Measurements from ENCODE around the gene CCDC27. TPM values are rescaled to one million over a fixed set of nuclear protein-coding genes. Genes with fewer than 3 reads are reported as not detected.

Gene CCDC27
- total RNA-seq, 1 experiment from 2014 or later, result not detected

GRCh38 chr1:3770047-3770765 is 18.0 kb downstream of the CCDC27 start (continued):
- no peak for TF ChIP-seq CTCF (IDR thresholded peaks at IDR 0.05 in 2 of 3, conservative IDR thresholded peaks at IDR 0.05 in 1 of 3; ENCODE audit: borderline replicate concordance in 1 of 3, insufficient read depth in 1 of 3, low read depth in 2 of 3, low read length in 2 of 3)
- TF ChIP-seq ZFX (IDR thresholded peaks at IDR 0.05), result no peak
- TF ChIP-seq JUND (IDR thresholded peaks at IDR 0.05), result no peak
- TF ChIP-seq MAX (IDR thresholded peaks at IDR 0.05), result no peak
- no peak for TF ChIP-seq EZH2 (IDR thresholded peaks at IDR 0.05)
- TF ChIP-seq FOSL1 (IDR thresholded peaks at IDR 0.05; ENCODE audit: low read depth), result no peak
- no peak for TF ChIP-seq YY1 (IDR thresholded peaks at IDR 0.05; ENCODE audit: extremely low read depth, insufficient replicate concordance, low read depth, low read length)
- no peak for TF ChIP-seq POLR2A (IDR thresholded peaks at IDR 0.05; ENCODE audit: borderline replicate concordance, extremely low read depth, insufficient read depth, insufficient read length)
- TF ChIP-seq ELF1 (IDR thresholded peaks at IDR 0.05; ENCODE audit: borderline replicate concordance, low read depth), result no peak

- peak overlapping the region; percentile 49 to 60 for H3K4me3 ChIP-seq (replicated peaks in 1 of 2; ENCODE audit: low read depth in 1 of 2, low read length in 2 of 2)
- TF ChIP-seq ZBTB33 (IDR thresholded peaks at IDR 0.05; ENCODE audit: extremely low read depth, insufficient replicate concordance, low read length) (no peak), YY1 (IDR thresholded peaks at IDR 0.05; ENCODE audit: extremely low read depth, insufficient replicate concordance, low read depth, low read length) (no peak), EZH2phosphoT487 (IDR thresholded peaks at IDR 0.05; ENCODE audit: borderline replicate concordance) (no peak), ZFX (IDR thresholded peaks at IDR 0.05) (no peak)
- CTCF ChIA-PET, result no interaction called here
- DNase-seq (ENCODE audit: low read depth, low spot score), result no peak
- H3K9ac ChIP-seq (ENCODE audit: low read length), result peak overlapping the region; percentile 64
- H3K36me3 ChIP-seq (ENCODE audit: control insufficient read depth in 1 of 2, insufficient read depth in 2 of 2, low read length in 2 of 2), result no peaks in the 10 kb centered on the region
- BruUV-seq (replicated peaks), result no TSS peak
- no peak for ATAC-seq
- peak overlapping the region; percentile 87 for H3K4me2 ChIP-seq (ENCODE audit: low read length)
- no peaks in the 10 kb centered on the region for H3K9me3 ChIP-seq (ENCODE audit: control insufficient read depth in 1 of 2, insufficient read depth in 1 of 2, low read depth in 1 of 2, low read length in 2 of 2)
- H2AFZ ChIP-seq (ENCODE audit: low read depth, low read length, poor library complexity, severe bottlenecking), result no peak overlapping the region
- POLR2A ChIA-PET, result no interaction called here
- H3K27me3 ChIP-seq (ENCODE audit: insufficient read depth, low read length), result no peaks in the 10 kb centered on the region
- intact Hi-C loops (cut with micrococcal nuclease), result no loop called here
- H3K27ac ChIP-seq (ENCODE audit: low read depth, low read length), result peak overlapping the region; percentile 69; the same call in 1 of the 2 replicates
- no peaks in the 10 kb centered on the region for H3K79me2 ChIP-seq (ENCODE audit: insufficient read depth, low read length)
- H3K9me2 ChIP-seq (ENCODE audit: insufficient read depth), result no peaks in the 10 kb centered on the region
- RAD21 ChIA-PET (ENCODE audit: low non-redundant PET in 1 of 2, low total read pairs in 2 of 2, uncharacterized antibody in 2 of 2, unreplicated experiment in 2 of 2), result no interaction called here
- H4K20me1 ChIP-seq (ENCODE audit: insufficient read depth), result no peaks in the 10 kb centered on the region
- H3K4me1 ChIP-seq (ENCODE audit: control insufficient read depth in 1 of 2, insufficient read depth in 2 of 2, low read length in 2 of 2), result peaks cover 29 to 39% of the 10 kb centered on the region in 2 experiments
Measured at GRCh38 chr1:3771108-3772026, 19.1 kb downstream of the CCDC27 start.

All from HCT116 (cell line).